SKM-1 treated with dmso at 0.1 percent for 144 hours (cell line): Measurements from ENCODE around the gene PI16.

Experiments used
- DNase-seq: peaks from one replicate; lab custom pipeline; 2025; ENCODE audit not compliant: unreplicated experiment; lab: John Stamatoyannopoulos, UW

Gene PI16

DNA sequence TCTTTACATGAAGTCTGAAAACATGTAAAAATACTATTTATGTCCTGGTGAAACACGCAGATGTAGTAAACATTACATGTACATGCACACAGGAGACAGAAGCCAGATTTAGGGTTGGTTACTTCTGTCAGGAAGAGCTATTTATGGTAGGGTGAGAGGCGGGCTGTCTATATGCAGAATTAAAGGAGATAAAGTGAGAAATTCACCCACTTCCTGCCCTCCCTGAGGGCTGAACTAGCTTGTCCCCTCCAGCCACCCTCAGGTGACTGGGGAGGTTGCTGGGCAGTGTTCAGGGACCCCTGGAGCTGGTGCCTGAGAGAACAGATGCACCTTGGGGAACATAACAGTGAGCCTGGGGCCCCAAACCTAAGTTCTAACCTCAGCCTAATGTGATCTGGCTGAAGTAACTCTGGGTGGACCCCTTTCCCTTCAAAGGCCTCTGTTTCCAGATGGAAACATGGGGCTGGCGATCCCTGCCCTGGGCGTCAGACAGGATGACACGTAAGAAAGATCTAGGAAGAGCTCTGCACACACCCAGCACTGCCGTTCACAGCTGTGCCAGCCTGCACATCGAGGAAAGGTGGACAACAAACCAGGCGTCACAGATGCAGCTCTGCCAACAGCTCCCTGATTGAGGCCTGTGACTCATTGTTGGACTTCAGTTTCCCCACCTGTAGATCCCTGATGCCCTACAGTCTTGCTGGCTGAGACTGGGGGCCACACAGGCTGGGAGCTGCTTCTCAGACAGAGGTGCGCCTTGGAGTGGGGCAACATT lies 1.3 kb downstream of the PI16 start:
- DNase-seq: no peak

DNA sequence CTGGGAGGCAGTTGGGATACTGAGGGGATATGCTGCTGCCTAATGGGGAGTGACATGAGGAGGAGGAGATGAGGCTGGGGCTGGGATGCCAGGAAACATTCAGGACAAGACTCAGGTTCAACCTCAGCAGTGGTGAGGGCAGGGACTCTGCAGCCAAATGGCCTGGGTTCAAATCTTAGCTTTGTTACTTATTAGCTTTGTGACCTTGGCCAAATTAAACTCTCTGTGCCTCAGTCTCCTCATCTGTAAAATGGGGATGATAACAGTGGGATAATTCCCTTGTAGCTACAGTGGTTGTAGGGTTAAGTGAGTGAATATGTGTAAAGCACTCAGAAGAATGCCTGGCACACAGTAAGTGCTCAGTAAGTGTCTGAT lies 1.9 kb downstream of the PI16 start:
- no peak for DNase-seq

DNA sequence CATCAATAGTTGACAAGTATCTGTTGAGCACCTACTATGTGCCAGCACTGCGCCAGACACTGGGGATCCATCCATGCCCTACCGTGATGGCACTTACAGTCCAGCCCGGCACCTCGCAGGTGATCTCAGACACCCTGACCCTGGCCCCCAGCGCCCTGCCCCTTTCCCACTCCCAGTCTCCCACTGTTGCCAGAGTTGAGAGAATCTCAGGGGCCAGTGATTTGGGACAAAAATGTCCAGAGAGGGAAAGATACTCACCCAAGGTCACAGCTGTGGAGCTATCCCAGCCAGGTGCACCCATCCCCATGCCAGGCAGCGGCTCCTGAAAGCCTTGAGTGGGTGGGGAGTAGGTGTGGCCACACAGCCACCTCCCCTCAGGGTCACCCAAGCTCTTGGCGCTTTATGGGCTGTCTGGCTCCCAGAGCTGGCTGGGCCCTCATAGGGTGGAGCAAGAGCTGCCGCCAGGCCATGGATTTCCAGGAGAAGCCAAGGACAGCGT lies 3.3 kb downstream of the PI16 start:
- DNase-seq: no peak

DNA sequence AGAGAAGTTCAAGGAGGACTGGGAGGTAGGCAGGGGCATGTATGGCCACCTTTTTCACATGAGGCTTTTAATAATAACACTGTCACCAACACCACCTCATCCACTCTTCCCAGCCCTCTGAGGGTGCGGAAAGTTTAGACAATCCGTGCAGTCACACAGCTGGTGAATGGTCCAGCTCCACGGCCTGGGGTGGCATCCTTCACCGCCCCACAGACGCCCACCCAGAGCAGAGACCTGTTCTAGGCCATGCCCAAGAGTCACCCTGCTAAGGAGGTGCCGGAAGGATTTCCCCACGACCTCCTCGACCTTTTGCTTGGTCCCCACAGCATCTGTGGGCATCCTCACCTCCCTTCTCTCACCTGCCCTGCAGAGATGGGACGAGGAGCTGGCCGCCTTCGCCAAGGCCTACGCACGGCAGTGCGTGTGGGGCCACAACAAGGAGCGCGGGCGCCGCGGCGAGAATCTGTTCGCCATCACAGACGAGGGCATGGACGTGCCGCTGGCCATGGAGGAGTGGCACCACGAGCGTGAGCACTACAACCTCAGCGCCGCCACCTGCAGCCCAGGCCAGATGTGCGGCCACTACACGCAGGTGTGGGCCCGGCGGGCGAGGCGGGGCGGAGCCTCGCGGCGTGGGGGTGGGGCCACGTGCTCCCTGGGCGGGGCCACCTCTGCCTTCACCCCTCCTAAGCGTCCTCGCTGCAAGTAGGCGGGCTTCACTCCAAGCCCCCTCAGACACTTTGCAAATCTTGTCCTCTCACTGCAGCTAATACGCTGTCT lies 4.4 kb downstream of the PI16 start:
- no peak for DNase-seq

DNA sequence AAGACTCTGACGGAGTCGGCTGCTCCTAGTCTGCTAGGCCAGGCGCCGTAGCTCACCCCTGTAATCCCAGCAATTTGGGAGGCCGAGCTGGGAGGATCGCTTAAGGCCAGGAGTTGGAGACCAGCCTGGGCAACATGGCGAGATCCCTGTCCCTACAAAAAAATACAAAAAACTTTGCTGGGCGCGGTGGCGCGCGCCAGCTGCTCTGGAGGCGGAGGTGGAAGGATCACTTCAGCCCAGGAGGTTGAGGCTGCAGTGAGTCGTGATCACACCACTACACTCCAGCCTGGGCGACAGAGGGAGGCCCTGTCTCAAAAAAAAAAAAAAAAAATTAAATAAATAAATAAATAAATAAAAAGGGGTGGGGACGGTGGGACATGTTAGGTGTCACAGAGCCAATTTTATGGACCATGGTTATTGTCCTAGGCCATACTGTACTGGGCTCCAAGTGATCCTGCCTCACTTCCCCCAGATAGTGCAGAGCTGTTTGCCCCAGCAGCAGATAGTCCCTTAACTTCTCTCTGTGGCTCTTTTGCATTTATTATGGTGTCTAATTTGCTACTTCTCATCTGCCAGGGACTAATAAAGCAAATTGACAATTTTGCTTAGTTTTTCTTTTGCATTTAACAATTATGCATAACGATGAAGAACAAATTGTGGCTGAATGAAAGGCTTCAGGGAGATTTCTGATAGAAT lies 5.2 kb downstream of the PI16 start:
- no peak for DNase-seq

DNA sequence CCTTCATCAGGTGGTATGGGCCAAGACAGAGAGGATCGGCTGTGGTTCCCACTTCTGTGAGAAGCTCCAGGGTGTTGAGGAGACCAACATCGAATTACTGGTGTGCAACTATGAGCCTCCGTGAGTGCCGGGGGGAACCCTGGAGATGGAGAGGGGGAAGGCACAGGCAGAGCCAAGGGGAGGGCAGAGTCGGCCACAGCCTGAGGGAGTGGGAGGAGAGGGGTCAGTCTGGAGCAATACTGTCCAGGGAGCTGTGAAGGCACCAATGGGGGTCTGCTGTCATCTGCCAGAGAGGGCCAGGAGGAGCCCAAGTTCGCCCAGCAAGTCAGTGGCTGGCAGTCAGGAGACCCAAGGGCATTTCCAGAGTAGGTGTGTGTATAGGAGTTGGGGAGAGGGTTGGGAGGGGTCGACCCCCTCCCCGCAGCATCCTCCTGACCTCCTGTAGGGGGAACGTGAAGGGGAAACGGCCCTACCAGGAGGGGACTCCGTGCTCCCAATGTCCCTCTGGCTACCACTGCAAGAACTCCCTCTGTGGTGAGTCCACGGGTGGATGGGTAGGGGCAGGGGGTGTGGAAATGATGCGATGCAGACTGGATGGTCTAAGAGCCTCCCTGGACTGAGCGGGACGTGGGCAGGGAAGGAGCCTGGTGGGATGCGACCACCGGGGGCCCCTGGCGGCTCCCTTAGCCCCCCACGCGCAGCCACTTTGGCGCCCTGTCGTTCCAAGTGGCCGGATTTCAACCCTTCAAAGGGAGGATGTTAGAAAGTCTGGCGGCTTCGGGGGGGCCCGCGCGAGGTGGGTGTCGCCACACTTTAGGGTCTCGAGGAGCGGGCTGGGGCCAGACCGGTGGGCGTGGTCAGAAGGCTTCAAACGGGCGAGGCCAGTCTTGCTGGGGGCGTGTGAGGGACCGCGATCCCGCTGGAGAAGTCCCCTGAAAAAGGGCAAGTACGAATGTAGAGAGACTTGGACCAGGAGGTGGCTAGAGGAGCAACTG lies 7.2 kb downstream of the PI16 start:
- no peak for DNase-seq

DNA sequence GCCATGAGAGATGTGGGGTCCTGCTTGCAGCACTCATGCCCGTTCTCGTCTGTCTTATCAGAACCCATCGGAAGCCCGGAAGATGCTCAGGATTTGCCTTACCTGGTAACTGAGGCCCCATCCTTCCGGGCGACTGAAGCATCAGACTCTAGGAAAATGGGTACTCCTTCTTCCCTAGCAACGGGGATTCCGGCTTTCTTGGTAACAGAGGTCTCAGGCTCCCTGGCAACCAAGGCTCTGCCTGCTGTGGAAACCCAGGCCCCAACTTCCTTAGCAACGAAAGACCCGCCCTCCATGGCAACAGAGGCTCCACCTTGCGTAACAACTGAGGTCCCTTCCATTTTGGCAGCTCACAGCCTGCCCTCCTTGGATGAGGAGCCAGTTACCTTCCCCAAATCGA lies 8.3 kb downstream of the PI16 start:
- DNase-seq: peak; percentile 98

DNA sequence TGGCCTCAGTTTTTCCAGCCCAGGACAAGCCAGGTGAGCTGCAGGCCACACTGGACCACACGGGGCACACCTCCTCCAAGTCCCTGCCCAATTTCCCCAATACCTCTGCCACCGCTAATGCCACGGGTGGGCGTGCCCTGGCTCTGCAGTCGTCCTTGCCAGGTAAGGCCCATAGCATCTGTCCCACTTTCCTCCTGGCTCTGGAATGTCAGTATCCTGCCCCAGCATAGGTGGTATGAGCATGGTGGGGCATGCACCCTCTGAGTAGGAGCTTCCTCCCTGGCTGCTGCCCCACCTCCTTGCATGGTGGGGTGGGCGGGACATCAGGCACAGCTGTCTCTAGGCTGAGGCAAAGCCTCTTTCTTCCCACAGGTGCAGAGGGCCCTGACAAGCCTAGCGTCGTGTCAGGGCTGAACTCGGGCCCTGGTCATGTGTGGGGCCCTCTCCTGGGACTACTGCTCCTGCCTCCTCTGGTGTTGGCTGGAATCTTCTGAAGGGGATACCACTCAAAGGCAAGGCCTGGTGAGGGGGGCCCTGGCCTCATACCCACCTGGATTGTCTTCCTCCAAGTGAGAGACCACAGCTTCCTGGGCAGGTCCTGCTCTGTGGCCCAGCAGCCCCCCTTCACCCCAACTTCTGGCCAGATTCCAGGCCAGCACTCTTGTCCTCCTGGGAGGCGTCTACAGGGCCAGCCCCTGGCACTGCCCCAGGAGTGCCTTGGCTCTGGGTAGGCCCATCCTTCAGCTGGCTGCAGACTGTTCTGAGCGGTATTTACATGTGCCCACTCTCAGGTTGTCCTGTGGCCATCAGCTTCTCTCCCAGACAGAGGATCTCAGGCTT lies 9.1 kb downstream of the PI16 start:
- no peak for DNase-seq

DNA sequence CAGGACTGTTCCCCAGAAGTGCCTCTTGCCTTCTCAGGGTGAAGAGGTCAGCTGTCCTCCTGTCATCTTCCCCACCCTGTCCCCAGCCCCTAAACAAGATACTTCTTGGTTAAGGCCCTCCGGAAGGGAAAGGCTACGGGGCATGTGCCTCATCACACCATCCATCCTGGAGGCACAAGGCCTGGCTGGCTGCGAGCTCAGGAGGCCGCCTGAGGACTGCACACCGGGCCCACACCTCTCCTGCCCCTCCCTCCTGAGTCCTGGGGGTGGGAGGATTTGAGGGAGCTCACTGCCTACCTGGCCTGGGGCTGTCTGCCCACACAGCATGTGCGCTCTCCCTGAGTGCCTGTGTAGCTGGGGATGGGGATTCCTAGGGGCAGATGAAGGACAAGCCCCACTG lies 9.8 kb downstream of the PI16 start:
- DNase-seq: no peak

DNA sequence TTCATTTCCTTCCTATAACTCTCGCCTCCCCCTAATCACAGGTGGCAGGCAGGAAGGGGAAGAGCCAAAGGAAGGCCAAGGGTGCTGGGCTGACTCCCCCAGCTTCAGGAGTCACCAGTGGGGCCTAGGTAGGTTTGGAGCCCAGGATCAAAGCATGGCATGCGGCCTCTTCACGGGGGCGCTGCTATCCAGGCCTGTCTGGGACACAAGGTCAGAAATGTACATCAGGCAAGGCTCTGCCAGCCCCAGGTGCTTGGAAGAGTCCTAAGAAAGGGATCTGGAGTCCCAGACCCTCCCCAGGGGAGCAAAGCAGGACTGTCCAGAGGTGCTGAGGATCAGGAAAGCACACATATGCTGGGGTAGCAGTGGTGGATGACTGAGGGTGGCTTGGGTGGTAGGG lies 10.4 kb downstream of the PI16 start:
- no peak for DNase-seq

DNA sequence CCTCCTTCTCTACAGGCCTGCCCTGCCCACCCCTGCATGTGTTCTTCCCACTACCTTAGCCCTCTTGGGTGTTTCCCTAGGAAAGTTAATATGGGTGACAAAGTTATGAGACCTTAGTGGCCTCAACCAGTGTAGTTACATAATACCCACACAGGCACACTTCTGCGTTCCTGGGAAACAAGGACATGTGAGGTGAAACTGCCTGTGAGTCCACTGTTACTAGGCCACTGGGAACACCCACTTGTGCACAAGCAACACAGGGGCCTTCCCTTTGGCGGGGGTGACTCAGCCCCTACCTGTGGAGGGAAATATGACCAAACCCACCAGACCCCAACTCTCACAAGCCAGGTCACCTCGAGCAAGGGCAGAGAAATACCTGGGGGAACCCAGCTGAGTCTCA lies 12.8 kb downstream of the PI16 start:
- DNase-seq: no peak

DNA sequence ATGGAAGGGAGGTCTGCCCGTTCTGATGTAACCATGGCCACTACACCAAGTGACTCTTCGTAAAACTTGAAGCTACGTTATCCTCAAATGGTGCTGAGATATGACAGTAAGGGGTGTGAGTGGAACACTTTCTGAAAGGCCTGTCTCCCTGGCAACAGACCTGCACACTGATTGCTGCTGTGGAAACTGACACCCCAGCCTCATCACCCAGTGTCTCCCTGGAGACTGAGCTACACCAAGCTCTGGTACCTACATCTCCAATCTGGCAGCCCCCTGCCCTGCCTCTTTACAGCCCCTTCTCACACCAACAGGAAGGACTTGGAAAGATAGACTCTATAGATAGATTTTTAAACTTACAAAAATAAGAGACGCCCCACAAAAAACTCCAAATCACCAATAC lies 13.2 kb downstream of the PI16 start:
- no peak for DNase-seq

DNA sequence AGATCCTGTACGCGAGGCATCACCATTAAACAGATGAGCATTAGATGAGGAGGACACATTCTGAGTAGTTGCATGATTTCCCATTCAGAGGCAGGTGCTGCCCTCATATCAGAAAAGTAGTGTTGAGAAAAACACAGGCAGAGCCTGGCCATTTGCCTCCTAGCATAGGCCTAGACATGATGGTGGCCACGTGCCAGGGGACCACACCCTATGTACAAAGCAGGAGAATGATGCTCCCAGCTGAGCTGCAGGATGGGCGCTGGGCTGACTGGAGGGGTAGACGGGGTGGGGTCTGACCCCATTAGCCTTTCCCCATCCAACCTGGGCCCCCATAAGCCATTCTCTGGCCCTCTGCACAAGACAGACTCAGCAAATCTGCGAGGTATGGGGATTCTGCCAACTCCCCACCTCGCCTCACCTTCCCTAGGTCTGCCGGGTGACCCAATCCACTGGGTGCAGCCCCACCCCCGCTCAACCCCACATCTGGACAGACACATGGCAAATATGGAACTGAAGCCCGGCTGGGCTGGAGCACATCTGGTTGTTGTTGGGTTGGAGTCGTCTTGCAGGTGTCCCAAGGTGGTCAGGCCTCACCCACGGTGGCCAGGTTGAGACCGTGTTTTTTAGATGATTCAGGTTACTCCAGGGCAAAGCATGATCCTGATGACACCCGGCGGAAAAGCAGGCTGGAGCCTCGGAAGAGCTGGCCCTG lies 13.9 kb downstream of the PI16 start:
- no peak for DNase-seq

DNA sequence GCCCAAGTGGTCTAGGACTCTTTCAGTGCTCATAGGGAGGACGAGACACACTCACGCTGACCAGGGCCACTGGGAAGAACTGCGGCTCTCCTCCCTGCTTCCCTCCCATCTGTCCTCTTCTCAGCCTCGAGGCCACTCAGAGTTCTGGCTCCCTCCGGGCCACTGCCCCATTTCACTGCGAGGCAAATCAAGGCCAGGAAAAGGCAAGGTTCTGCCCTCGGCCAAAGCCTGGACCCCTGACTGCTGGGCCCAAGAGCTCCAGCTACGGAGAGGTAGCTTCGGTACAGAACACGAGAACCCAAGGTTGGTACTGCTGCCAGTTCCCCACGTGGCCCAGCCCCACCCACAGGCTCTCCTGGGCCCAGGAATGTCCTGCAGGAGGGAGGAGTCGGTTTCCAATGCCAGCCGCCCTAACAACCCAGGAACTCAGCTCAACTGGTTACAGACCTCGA lies 14.7 kb downstream of the PI16 start:
- DNase-seq: no peak

DNA sequence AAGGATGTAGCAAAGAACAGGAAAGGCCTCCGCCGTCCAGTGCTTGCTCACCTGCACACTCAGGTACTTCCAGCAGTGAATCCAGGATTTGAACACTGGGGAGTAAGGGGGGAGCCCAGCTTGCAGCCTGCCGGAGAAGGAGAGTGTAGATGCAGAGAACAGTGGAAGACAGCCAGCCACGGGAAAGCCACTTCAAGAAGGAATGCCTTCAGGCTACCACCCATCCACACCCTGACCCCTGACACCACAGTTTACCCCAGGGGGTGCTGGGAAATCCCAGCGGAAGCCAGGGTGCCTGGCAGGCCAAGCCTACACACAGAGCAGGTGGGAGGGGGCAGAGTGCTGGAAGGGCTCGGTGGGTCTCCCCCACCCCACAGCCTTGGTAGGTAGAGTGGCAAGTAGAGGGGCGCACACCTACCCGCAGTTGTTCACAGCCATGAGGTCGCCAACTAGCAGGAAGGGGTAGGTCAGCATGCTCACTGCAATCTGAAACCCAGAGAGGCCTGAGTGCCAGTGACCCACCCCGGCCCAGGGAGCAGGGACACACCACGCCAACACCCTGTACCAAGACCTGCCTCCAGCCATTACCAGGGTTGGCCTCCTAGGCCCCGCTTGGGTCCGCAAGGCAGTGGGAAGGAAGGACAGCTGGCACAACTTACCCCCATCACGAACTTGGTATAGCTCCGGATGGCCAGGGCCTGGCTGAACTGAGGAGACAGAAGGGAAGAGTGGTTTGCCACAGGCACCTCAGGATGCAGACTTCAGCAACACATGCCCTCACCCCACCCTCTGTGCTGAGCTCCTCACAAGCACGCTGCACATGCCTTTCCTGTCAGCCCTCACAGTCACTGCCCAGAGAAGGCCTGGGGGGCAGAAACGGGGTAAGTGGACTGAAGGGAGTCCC lies 15.7 kb downstream of the PI16 start:
- DNase-seq: no peak

DNA sequence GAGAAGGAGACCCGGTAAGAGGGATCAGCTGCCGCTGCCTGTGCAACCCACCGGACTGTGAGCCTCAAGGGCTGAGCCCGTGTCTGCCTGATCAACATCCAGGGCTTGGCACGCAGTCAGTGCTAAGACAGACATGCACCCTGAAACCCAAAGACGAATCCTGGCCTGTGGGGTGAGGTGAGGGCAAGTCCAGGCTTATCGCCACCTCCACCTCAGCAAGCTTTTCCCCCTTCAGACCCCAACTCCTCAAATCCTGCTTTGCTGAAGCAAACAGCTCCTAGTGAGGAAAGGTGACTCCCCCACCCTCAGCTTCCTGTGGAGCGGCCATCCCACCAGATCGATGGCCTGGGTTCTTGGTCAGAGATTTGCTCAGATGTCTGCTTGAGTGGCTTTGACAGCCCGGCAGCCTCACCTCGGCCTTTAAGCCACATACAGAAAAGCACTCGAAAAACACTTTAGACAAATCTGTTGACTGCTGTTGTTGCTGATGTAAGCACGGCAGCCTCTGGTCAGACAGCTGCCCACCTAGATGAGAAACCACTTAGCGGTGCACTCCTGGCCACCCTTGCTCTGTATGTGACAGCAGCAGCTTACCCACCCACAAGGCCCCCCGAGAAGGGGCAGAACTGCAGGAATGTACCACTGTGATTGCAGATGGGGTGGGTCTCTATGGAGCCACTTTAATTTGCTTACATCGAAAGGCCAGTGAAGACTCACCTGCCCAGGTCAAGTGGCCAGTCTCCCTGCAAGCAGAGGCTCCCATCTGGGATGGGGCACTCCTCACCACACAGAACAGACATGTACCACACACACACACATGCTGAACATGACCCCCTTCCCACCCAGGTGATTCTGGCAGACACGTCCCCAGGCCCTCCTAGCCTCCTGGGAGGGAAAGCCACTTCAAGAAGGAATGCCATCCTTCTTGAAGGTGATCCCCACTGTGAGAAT lies 16.6 kb downstream of the PI16 start:
- no peak for DNase-seq
